WERI-Rb-1 (cell line): Measurements from ENCODE around the gene TMTC3.

Experiments
- DNase-seq: peaks from one replicate; pipeline ENCODE4 v3.0.0-alpha.2; 2020
- H3K27ac ChIP-seq: fragments of 250-450 bp; sonication (Bioruptor Pico); 2 replicates; pipeline ENCODE4 v1.5.1; 2020; ENCODE audit warnings: mild to moderate bottlenecking, moderate library complexity
- H3K27me3 ChIP-seq: fragments of 250-450 bp; sonication (Bioruptor Pico); 2 replicates; pipeline ENCODE4 v1.5.1; 2021; ENCODE audit warnings: mild to moderate bottlenecking, low read depth, moderate library complexity; ENCODE audit not compliant: insufficient read depth, severe bottlenecking
- H3K36me3 ChIP-seq: fragments of 250-450 bp; sonication (Bioruptor Pico); 2 replicates; pipeline ENCODE4 v1.5.1; 2020; ENCODE audit warnings: mild to moderate bottlenecking, moderate library complexity
- H3K4me3 ChIP-seq: 2 replicates; pipeline ENCODE4 v1.5.1; 2011; ENCODE audit warnings: low read depth, mild to moderate bottlenecking, control low read depth, low read length
- H3K9me3 ChIP-seq: fragments of 250-450 bp; sonication (Bioruptor Pico); 2 replicates; pipeline ENCODE4 v1.5.1; 2021; ENCODE audit warnings: mild to moderate bottlenecking, moderate library complexity; ENCODE audit not compliant: severe bottlenecking
- CTCF ChIP-seq: IDR thresholded peaks from 2 replicates; pipeline ENCODE4 v1.5.1; 2011; ENCODE audit warnings: low read depth, mild to moderate bottlenecking, control low read depth, inconsistent platforms, low read length

TMTC3 gene

DNA sequence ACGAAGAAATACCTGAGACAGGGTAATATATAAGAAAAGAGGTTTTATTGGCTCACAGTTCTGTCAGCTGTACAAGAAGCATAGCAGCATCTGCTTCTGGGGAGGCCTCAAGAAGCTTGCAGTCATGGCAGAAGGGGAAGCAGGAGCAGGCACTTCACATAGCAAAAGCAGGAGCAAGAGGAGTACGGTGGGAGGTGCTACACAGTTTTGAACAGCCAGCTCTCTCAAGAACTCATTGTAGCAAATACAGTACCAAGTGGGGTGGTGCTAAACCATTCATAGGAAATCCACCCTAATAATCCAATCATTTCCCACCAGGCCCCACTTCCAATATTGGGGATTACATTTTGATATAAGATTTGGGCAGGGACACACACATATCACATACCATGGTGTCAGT, 8.0 kb downstream of the TMTC3 start:
- Histone ChIP-seq H3K27me3 (no peaks in the 10 kb centered on the region), H3K36me3 (no peaks in the 10 kb centered on the region), H3K9me3 (no peaks in the 10 kb centered on the region), H3K27ac (no peak overlapping the region), H3K4me3 (no peak overlapping the region)
- no peak for DNase-seq
- no peak for TF ChIP-seq CTCF

- DNase-seq, result no peak
- no peak overlapping the region for H3K27ac ChIP-seq
- H3K9me3 ChIP-seq, result no peaks in the 10 kb centered on the region
- no peak for TF ChIP-seq CTCF
- H3K4me3 ChIP-seq, result no peak overlapping the region
- H3K36me3 ChIP-seq, result no peaks in the 10 kb centered on the region
- H3K27me3 ChIP-seq, result no peaks in the 10 kb centered on the region
These were observed 11.9 kb downstream of the TMTC3 start for GRCh38 chr12:88153959-88154358.

- no peak for TF ChIP-seq CTCF
- Histone ChIP-seq H3K4me3 (no peak overlapping the region), H3K27ac (no peak overlapping the region), H3K9me3 (no peaks in the 10 kb centered on the region), H3K27me3 (no peaks in the 10 kb centered on the region), H3K36me3 (no peaks in the 10 kb centered on the region)
- no peak for DNase-seq
These were observed 14.1 kb downstream of the TMTC3 start for GRCh38 chr12:88156075-88156654.

- no peaks in the 10 kb centered on the region for H3K9me3 ChIP-seq
- H3K36me3 ChIP-seq, result peaks cover 6% of the 10 kb centered on the region
- no peak for DNase-seq
- no peak for TF ChIP-seq CTCF
- H3K27me3 ChIP-seq, result no peaks in the 10 kb centered on the region
- H3K27ac ChIP-seq, result no peak overlapping the region
- no peak overlapping the region for H3K4me3 ChIP-seq
These were observed 21.3 kb downstream of the TMTC3 start for GRCh38 chr12:88163371-88163770.

DNA sequence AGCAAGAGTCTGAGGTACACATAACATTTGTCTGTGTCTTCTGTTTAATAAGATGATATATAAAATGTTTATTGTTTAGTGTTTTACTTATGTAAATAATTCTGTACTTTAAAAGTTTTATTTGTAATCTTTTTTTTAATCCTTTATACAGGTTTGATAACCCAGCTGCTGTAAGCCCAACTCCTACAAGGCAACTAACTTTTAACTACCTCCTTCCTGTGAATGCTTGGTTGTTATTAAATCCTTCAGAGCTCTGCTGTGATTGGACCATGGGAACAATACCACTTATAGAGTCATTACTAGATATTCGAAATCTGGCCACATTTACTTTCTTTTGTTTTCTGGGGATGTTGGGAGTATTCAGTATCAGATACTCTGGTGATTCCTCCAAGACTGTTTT, 24.1 kb downstream of the TMTC3 start:
- no peak for DNase-seq
- no peak overlapping the region for H3K27ac ChIP-seq
- no peaks in the 10 kb centered on the region for H3K27me3 ChIP-seq
- H3K36me3 ChIP-seq, result peaks cover 6% of the 10 kb centered on the region
- no peak overlapping the region for H3K4me3 ChIP-seq
- TF ChIP-seq CTCF, result no peak
- no peaks in the 10 kb centered on the region for H3K9me3 ChIP-seq

- TF ChIP-seq CTCF, result no peak
- no peaks in the 10 kb centered on the region for H3K27me3 ChIP-seq
- H3K27ac ChIP-seq, result no peak overlapping the region
- no peak overlapping the region for H3K4me3 ChIP-seq
- H3K36me3 ChIP-seq, result peaks cover 6% of the 10 kb centered on the region
- no peaks in the 10 kb centered on the region for H3K9me3 ChIP-seq
- DNase-seq, result no peak
These were observed 25.3 kb downstream of the TMTC3 start for GRCh38 chr12:88167384-88167783.
